Right ventricle myocardium inferior (tissue), 1 donor: Measurements from ENCODE around the gene SPECC1L. TPM values are rescaled to one million over a fixed set of nuclear protein-coding genes. Genes with fewer than 3 reads are reported as not detected.
"Not testable (repeated sequence)": the region's sequence is repeated elsewhere in the genome, so short reads cannot be mapped to it uniquely, and the experiment has no call there.

Experiments
- ATAC-seq: fragments of 200-7000 bp; cut with Tn5 transposase; one replicate; pipeline ENCODE4 v1.9.1; 2020; ENCODE audit warnings: mild to moderate bottlenecking, moderate library complexity
- DNase-seq: peaks from one replicate; pipeline ENCODE4 v3.0.0; 2021; ENCODE audit errors: missing footprints
- intact Hi-C: fragments of 100-400 bp; cut with DNase I; formaldehyde crosslinking; loops from one replicate; pipeline ENCODE4 v1.11.0; 2022
- long read RNA-seq: library from polyadenylated mRNA; unstranded; transcript quantifications from one replicate; pipeline ENCODE4 v2.0.0, GENCODE V29; 2021
- total RNA-seq: library from RNA; stranded (reverse); fragmentation: NEBNext Ultra II Directional; extraction: Animal tissue kit (Norgen Biotek cat#: 25700); gene quantifications from one replicate; pipeline ENCODE4 v1.2.1, GENCODE V29; 2021
- donor health status: DM: no; HTN: yes; CAD: no; lungs with severe emphysema.

The SPECC1L gene
- total RNA-seq, result 45.7 TPM
- long read RNA-seq, full-length matches to known transcripts, result 9 of 12 reads
- long read RNA-seq, partial matches to known transcripts, result 1 of 12 reads
- long read RNA-seq, other reads (novel, unspliced or antisense), result 2 of 12 reads

DNA sequence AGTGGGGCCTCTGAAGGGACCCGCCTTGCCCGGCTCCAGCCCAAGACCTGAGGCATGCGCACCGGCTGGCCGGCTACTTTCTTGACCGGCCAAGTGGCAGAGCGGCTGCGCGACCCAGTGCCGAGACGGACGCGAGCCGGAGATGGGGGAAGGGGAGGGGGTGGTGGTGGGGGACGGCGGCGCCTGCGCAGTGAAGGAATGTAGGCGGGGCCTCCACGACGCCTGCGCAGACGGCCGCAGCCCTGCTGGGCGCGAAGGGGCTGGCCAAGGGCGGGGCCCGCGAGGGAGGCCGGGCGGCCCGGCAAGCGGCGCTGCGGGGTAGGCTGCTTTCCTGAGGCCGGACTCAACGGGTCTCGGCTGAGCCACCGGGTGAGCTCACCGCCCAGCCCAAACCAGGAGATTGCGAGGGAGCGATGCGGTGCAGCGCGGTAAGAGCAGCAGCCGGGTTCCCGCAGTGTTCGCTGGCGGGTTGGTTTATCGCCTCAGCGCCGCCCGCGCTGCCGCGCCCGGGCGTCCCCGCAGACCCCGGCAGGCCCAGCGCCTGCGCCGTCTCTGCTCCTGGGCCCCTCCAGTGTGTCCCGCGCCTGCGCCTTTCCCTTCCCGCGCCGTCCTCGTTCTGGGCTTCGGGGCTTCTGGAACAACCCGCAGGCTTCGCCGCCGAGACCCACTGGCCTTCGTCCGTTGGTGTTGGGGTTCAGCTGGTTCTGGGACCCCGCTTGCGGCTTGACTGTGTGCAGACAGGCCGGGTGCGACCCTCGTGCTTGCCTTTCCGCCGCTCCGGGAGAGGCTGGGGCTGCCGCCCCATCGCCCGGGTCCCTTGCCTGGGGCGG, at the start of gene SPECC1L:
SPECC1L (plus strand) TSS at position 276 of the 830 bp plus-strand sequence. CDS start 31,401 bp downstream, outside the sequence.
- peak; percentile 97 for DNase-seq
- intact Hi-C loops, result loop anchor here (5.0 kb wide), 1 partner anchor 227 kb away; the partner anchor contains the start of gene UPB1
- peak; percentile 98 for ATAC-seq

DNA sequence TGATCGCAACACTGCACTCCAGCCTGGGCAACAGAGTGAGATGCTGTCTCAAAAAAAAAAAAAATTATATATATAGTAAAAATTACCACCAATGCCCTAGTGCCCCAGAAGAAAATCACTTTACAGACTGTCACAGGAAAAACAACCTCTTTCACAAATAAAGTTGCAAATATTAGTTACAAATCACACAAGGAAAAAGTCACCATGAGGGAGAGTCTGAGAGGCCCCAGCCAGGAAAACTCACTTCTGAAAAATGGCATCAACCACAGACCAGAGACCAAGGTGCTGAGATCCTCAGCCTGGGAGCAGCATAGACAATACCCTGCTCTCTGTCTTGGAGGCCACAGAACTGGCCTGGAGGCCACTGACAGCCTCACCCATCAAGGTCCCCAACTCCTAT, 46.2 kb upstream of the SPECC1L start:
- intact Hi-C loops, result no loop called here
- DNase-seq (no peak), ATAC-seq (no peak)

DNA sequence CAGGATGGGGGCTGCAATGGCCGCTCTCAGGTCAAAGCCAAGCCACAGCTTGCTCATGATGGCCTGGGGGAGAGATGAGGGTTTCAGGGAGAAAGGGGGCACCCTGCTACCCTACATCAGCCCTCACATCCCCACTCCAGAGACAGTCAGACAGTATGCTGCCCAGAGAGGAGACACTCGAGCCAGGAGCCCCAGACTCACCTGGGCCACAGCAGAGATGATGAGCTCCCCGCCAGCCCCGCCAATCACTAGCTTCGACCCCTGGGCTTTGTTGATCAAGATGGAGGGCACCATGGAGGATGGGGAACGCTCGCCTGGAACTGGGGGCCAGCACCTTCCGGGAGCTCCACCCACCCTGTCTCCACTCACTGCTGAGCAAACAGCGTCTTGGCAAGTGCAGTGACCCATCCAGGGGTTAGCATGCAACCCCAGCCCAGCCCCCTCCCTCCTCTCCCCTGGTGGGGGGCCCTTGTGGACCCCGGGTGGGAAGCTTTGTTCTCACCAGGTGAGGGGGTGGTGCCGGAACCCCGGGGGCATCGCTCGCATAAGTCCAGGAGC, 45.5 kb upstream of the SPECC1L start:
- no peak for ATAC-seq
- DNase-seq, result no peak
- intact Hi-C loops, result no loop called here

DNA sequence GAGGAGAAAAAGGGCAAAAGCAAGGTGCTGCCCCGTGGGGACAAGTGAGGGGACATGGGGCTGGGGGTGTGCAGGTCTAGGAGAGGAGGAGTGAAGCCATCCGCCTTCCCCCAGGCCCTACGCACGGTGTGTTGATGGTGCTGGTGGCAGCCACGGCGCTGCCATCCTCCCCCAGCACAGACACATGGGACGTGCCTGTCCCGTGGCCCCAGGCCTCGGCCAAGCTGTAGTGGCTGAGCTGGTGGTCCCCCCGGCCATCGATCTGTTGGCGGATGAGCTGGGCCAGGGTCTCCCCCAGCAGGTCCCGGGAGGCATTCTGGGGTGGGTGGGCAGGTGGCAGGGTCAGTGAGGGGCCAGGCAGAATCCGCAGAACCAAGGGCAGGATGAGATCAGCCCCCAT, 44.7 kb upstream of the SPECC1L start:
- intact Hi-C loops, result no loop called here
- DNase-seq (no peak), ATAC-seq (no peak)

GRCh38 chr22:24230911-24231656, 39.5 kb upstream of the SPECC1L start:
- ATAC-seq (no peak), DNase-seq (no peak)
- intact Hi-C loops, result no loop called here

GRCh38 chr22:24231706-24232105, 38.9 kb upstream of the SPECC1L start:
- ATAC-seq, result no peak
- DNase-seq, result no peak
- intact Hi-C loops, result no loop called here

- DNase-seq, result no peak
- no peak for ATAC-seq
- intact Hi-C loops, result no loop called here
These were observed 38.5 kb upstream of the SPECC1L start for GRCh38 chr22:24232124-24232523.

DNA sequence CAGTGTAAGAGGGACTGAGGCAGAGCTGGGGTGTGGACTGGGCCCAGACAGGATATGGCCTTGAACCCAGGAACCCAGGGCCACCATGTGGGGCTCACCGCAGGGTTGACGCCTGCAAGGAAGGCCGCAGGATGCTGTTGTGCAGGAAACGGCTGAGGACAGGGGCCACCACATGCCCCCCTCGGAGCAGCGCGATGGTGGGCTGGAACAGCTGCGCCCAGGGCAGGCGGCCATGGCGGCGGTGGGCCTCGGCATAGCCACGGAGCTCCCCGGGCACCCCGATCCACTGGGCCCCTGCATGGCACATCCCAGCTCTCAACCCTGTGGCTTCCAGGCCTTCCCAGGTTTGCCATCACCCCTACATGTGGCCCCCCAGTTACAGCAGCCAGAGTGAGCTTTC, 37.9 kb upstream of the SPECC1L start:
- no peak for DNase-seq
- ATAC-seq, result no peak
- intact Hi-C loops, result no loop called here

GRCh38 chr22:24233235-24233634, 37.4 kb upstream of the SPECC1L start:
- DNase-seq, result no peak
- no peak for ATAC-seq
- intact Hi-C loops, result no loop called here

GRCh38 chr22:24233816-24234215, 36.8 kb upstream of the SPECC1L start:
- DNase-seq (no peak), ATAC-seq (no peak)
- intact Hi-C loops, result no loop called here

DNA sequence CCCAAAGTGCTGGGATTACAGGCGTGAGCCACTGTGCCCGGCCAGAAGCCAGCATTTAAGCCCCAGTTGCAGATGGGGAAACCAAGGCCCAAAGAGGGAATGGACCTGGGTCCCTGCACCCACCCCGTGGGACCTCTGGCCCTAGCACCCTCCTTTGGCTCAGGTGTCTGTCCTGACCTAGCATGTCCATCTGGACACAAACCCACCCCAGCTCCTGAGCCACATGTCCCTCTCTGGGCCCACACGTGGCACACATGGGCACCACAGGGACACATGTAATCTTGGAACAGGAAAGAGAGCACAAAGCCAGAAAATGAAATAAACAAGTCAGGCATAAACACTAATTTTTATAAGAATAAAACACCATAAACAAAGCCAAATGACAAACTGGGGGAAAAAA, 35.3 kb upstream of the SPECC1L start:
- ATAC-seq (no peak), DNase-seq (no peak)
- intact Hi-C loops, result no loop called here

GRCh38 chr22:24236656-24237055, 34.0 kb upstream of the SPECC1L start:
- intact Hi-C loops, result no loop called here
- ATAC-seq, result no peak
- no peak for DNase-seq

DNA sequence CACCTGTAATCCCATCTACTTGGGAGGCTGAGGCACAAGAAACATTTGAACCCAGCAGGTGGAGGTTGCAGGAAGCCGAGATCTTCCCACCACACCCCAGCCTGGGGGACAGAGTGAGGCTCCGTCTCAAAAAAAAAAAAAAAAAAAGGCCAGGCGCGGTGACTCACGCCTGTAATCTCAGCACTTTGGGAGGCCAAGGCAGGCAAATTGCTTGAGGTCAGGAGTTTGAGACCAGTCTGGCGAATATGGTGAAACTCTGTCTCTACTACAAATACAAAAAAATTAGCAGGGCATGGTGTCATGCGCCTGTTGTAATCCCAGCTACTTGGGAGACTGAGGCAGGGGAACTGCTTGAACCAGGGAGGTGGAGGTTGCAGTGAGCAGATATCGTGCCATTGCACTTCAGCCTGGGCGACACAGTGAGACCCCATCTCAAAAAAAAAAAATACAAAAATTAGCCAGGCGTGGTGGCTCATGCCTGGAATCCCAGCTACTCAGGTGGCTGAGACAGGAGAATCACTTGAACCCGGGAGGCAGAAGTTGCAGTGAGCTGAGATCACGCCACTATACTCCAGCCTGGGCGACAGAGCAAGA, 32.4 kb upstream of the SPECC1L start:
- ATAC-seq, DNase-seq, intact Hi-C loops: not testable (repeated sequence)

GRCh38 chr22:24240381-24240780, 30.2 kb upstream of the SPECC1L start:
- intact Hi-C loops, result no loop called here
- DNase-seq (no peak), ATAC-seq (no peak)

DNA sequence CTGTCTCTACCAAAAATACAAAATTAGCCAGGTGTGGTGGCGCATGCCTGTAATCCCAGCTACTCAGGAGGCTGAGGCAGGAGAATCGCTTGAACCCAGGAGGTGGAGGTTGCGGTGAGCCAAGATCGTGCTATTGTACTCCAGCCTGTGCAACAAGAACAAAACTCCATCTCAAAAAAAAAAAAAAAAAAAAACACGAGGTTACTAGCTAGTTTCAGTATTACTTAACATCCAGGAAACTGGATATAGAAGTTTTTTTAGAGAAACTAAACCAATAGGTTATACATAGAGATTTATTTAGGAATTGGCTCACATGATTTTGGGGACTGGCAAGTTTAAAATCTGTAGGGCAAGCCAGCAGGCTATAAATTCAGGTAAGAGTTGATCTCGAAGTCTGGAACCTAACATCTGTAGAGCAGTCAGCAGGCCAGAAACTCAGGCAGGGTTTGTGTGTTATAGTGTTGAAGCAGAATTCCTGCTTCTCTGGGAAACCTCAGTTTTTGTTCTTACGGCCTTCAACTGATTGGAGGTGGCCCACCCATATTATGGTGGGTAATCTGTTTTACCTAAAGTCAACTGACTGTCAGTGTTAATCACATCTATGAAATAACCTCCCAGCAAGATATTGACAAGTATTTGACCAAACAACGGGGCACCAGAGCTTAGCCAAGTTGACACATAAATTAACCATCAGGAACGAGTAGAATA, 29.5 kb upstream of the SPECC1L start:
- ATAC-seq, intact Hi-C loops, DNase-seq: not testable (repeated sequence)

GRCh38 chr22:24243417-24243816, 27.2 kb upstream of the SPECC1L start:
- intact Hi-C loops, DNase-seq, ATAC-seq: not testable (repeated sequence)

- DNase-seq (no peak), ATAC-seq (peak; percentile 15)
- intact Hi-C loops, result loop anchor here (2.0 kb wide), 1 partner anchor 21 kb away; no protein-coding TSS in a partner anchor
These were observed 26.4 kb upstream of the SPECC1L start for GRCh38 chr22:24244144-24244787.

DNA sequence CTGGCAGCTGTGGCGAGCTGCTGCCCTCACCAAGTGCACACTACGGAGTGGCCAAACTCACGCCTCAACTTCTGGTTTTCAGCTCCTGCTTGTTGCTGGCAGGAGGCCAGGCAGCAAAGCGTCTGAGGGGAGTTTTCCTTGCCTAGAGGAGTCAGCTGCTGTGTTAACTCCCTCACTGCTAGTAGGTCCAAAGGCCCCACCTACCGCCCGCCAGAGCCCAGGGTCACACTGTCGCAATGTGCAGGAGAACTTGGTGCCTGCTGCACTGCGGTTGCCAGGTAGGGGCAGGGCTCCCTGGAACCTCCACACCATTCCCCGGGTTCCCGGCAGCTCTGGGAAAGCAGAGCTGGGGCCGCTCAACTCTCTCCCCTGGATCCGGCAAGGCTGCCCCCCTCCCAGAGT, 25.6 kb upstream of the SPECC1L start, which contains the start of gene GGT5:
GGT5 (minus strand) TSS at position 53 of the 402 bp plus-strand sequence. CDS start 357 bp downstream, outside the sequence.
- peak; percentile 86 for DNase-seq
- intact Hi-C loops, result loop anchor here (1.0 to 2.0 kb wide), 2 partner anchors 22 to 37 kb away; no protein-coding TSS in a partner anchor
- not testable (repeated sequence) for ATAC-seq
